Measurements from ENCODE around the gene ZNF487.

Gene ZNF487

GRCh38 chr10:43396928-43397624 lies 39.8 kb upstream of the ZNF487 start:
- ChIA-PET POLR2A (interaction anchor here (2.6 kb wide), 1 partner anchor 10 kb away, joined by 15 read pairs; no protein-coding TSS in a partner anchor), CTCF (interaction anchor here (0.7 kb wide), 1 partner anchor 14 kb away, joined by 3 read pairs; no protein-coding TSS in a partner anchor)
- no peak for DNase-seq (ENCODE audit: low read depth, low spot score)
- H3K4me3 ChIP-seq (ENCODE audit: low read depth, low read length) = peak overlapping the region; percentile 64
- TF ChIP-seq, protein P1, sequence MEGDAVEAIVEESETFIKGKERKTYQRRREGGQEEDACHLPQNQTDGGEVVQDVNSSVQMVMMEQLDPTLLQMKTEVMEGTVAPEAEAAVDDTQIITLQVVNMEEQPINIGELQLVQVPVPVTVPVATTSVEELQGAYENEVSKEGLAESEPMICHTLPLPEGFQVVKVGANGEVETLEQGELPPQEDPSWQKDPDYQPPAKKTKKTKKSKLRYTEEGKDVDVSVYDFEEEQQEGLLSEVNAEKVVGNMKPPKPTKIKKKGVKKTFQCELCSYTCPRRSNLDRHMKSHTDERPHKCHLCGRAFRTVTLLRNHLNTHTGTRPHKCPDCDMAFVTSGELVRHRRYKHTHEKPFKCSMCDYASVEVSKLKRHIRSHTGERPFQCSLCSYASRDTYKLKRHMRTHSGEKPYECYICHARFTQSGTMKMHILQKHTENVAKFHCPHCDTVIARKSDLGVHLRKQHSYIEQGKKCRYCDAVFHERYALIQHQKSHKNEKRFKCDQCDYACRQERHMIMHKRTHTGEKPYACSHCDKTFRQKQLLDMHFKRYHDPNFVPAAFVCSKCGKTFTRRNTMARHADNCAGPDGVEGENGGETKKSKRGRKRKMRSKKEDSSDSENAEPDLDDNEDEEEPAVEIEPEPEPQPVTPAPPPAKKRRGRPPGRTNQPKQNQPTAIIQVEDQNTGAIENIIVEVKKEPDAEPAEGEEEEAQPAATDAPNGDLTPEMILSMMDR (IDR thresholded peaks at IDR 0.05; ENCODE audit: insufficient read depth, low read length, missing control alignments) = no peak

DNA sequence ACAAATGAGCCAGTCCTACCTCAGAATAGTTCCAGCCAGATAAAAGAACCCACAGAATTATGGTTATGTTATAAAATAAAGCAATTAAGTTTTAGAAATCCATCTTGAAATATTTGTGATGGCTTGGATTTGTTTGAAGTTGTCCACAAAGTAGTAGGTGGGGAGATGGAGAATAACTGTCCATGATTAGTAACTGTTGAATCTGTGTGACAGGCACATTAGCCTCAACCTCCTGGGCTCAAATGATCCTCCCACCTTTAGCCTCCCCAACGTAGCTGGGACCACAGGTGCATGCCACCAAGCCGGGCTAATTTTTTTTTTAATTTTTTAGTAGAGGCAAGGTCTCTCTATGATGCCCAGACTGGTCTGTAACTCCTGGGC lies 38.0 kb upstream of the ZNF487 start:
- DNase-seq (ENCODE audit: low read depth, low spot score) = no peak
- no peak overlapping the region for H3K4me3 ChIP-seq (ENCODE audit: low read depth, low read length)
- TF ChIP-seq, protein P1 (IDR thresholded peaks at IDR 0.05; ENCODE audit: insufficient read depth, low read length, missing control alignments) = no peak
- ChIA-PET CTCF (no interaction called here), POLR2A (no interaction called here)

GRCh38 chr10:43399320-43400310 lies 37.3 kb upstream of the ZNF487 start:
- TF ChIP-seq, protein P1 (IDR thresholded peaks at IDR 0.05; ENCODE audit: insufficient read depth, low read length, missing control alignments) = no peak
- no peak overlapping the region for H3K4me3 ChIP-seq (ENCODE audit: low read depth, low read length)
- no peak for DNase-seq (ENCODE audit: low read depth, low spot score)
- ChIA-PET POLR2A (no interaction called here), CTCF (interaction anchor here (1.0 to 2.4 kb wide), 3 partner anchors 9 to 51 kb away, joined by 3 to 13 read pairs (median 3); no protein-coding TSS in a partner anchor)

DNA sequence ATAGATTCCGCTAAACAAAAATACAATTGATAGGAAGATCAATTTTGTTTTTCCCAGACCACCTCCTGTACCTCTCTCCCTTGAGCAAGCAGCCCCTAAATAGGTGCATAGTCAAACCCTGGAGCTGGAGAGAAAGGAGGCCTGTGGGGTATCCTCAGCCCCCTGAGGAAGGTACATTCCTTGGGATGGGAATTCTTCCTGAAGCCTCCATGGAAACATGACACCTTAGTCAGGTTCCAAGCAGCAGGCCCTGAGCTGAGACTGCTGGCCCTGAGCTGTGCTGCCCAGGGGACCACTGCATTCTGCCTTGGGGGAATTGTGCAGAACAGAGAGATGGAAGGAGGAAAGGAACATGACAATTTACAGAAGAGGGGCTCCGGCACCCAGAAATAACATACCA lies 35.3 kb upstream of the ZNF487 start:
- no peak overlapping the region for H3K4me3 ChIP-seq (ENCODE audit: low read depth, low read length)
- DNase-seq (ENCODE audit: low read depth, low spot score) = no peak
- CTCF ChIA-PET = interaction anchor here (0.7 to 2.4 kb wide), 2 partner anchors 11 to 61 kb away, joined by 4 to 13 read pairs; no protein-coding TSS in a partner anchor
- POLR2A ChIA-PET = no interaction called here
- TF ChIP-seq, protein P1 (IDR thresholded peaks at IDR 0.05; ENCODE audit: insufficient read depth, low read length, missing control alignments) = no peak

DNA sequence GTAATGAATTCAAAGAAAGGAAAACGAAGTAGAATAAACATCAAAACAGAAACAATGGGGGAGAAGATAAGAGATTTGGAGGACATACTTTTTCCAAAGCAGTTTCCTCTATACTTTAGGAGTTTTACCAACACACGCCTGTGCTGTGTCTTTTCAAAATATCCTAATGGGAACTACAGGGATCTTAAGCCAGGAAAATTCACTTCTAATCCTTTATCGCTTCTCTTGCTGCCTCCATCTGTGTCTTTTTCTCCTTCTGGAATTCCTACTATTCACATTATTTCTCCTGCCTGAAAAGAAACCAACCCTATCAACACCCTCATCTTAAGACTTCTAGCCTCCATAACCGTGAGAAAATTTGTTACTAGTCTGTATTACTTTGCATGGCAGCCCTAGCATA lies 34.7 kb upstream of the ZNF487 start:
- CTCF ChIA-PET = interaction anchor here (2.4 kb wide), 1 partner anchor 12 kb away, joined by 13 read pairs; no protein-coding TSS in a partner anchor
- POLR2A ChIA-PET = no interaction called here
- DNase-seq (ENCODE audit: low read depth, low spot score) = no peak
- no peak overlapping the region for H3K4me3 ChIP-seq (ENCODE audit: low read depth, low read length)
- TF ChIP-seq, protein P1 (IDR thresholded peaks at IDR 0.05; ENCODE audit: insufficient read depth, low read length, missing control alignments) = no peak
